GM12801 (cell line): ENCODE measurements around the gene DNMT3A.

Source experiments
- CTCF ChIP-seq: IDR thresholded peaks from one replicate; pipeline ENCODE4 v1.5.1; 2011; ENCODE audit warnings: control low read depth; ENCODE audit not compliant: insufficient read length; ENCODE audit errors: extremely low read depth

The DNMT3A gene

GRCh38 chr2:25312958-25313710 is 28.6 kb downstream of the DNMT3A start:
- no peak for TF ChIP-seq CTCF

- TF ChIP-seq CTCF = no peak
Observed at GRCh38 chr2:25311865-25312575, 29.7 kb downstream of the DNMT3A start.

- no peak for TF ChIP-seq CTCF
Observed at GRCh38 chr2:25310965-25311864, 30.5 kb downstream of the DNMT3A start.

- no peak for TF ChIP-seq CTCF
Observed at GRCh38 chr2:25310709-25310964, 31.1 kb downstream of the DNMT3A start.

GRCh38 chr2:25309402-25309801 is 32.3 kb downstream of the DNMT3A start:
- no peak for TF ChIP-seq CTCF

GRCh38 chr2:25308599-25308998 is 33.1 kb downstream of the DNMT3A start:
- no peak for TF ChIP-seq CTCF

- TF ChIP-seq CTCF = no peak
Observed at GRCh38 chr2:25307949-25308557, 33.7 kb downstream of the DNMT3A start.
